GM12801 (cell line): ENCODE data around the gene MYO18B.

Experiments
- TF ChIP-seq, protein P1 (sequence below): IDR thresholded peaks from one replicate; pipeline ENCODE4 v1.5.1; 2011; ENCODE audit warnings: control low read depth; ENCODE audit not compliant: insufficient read length; ENCODE audit errors: extremely low read depth

The MYO18B gene

DNA sequence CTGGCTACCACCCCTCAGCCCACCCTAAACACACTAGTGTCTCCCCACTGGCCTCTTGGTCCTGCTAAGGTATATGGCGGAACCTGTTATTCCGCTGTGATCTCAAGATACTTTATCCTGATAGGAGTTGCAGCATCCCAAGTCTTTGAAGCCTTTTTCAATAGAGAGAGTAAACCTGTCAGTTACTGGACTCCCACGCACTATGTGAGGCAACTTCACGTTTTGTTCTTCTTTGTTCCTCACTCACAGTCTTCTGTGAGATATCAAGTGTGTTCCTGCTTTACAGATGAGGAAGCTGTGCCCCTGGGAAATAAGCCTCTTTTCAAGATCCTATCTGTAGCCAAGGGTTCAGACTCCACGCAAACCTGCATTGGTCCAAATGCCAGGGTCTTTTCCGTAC lies 127.8 kb downstream of the MYO18B start:
- TF ChIP-seq, protein P1, sequence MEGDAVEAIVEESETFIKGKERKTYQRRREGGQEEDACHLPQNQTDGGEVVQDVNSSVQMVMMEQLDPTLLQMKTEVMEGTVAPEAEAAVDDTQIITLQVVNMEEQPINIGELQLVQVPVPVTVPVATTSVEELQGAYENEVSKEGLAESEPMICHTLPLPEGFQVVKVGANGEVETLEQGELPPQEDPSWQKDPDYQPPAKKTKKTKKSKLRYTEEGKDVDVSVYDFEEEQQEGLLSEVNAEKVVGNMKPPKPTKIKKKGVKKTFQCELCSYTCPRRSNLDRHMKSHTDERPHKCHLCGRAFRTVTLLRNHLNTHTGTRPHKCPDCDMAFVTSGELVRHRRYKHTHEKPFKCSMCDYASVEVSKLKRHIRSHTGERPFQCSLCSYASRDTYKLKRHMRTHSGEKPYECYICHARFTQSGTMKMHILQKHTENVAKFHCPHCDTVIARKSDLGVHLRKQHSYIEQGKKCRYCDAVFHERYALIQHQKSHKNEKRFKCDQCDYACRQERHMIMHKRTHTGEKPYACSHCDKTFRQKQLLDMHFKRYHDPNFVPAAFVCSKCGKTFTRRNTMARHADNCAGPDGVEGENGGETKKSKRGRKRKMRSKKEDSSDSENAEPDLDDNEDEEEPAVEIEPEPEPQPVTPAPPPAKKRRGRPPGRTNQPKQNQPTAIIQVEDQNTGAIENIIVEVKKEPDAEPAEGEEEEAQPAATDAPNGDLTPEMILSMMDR: no peak

GRCh38 chr22:25874327-25874726 lies 132.3 kb downstream of the MYO18B start:
- TF ChIP-seq, protein P1: no peak

- TF ChIP-seq, protein P1: no peak
Observed at GRCh38 chr22:25875461-25875860, 133.5 kb downstream of the MYO18B start.

DNA sequence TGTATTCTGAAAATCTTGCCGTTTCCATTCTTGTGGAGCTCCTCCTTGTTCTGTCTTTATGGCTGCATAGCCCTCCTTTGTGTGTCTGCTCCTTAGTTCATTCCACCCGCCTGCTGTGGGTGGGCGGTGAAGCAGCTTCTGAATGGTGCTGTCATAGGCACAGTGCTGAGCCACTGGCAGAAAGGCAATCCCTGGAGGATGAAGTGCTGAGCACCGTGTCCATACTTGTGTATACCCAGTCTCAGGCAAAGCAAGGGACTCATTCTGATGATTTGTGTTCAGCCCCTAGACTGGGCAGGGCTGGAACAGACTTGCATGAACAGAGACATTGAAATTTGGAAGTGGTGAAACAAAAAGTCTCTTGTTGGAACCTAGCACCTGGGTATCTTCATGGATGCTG lies 134.9 kb downstream of the MYO18B start:
- TF ChIP-seq, protein P1: no peak

GRCh38 chr22:25878933-25879332 lies 136.9 kb downstream of the MYO18B start:
- TF ChIP-seq, protein P1: no peak

GRCh38 chr22:25880524-25880923 lies 138.5 kb downstream of the MYO18B start:
- TF ChIP-seq, protein P1: no peak

GRCh38 chr22:25881210-25881755 lies 139.3 kb downstream of the MYO18B start:
- TF ChIP-seq, protein P1: no peak

DNA sequence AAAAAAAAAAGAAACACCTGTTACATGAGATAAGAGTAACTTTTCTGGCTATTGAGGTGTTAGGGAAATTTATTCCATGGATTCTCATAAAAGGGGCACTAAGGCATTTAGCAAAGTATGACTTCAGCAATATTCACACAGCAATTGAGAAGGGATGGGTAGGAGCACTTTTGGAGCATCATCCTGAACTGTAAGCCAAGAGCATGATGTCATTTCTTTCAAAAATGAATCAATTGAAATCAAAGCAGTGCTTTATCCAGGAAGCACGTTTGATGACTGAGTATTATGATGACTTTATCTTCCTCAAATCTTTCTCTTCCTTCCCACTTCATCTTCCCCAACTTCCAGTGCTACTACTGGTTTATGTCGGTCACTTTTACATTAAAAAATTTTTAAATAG lies 140.4 kb downstream of the MYO18B start:
- TF ChIP-seq, protein P1: no peak
